GM08714 (cell line): ENCODE data around the gene EGLN2.
"Not testable (repeated sequence)": the region's sequence is repeated elsewhere in the genome, so short reads cannot be mapped to it uniquely, and the experiment has no call there.

Experiments
- H3K4me3 ChIP-seq: fragments of 200-500 bp; sonication (Bioruptor generic); 2 replicates; pipeline ENCODE4 v1.5.1; 2014; ENCODE audit warnings: mild to moderate bottlenecking, low read length, inconsistent platforms
- ZNF274 ChIP-seq: IDR thresholded peaks from 2 replicates; pipeline ENCODE4 v1.6.1; 2012; ENCODE audit warnings: mild to moderate bottlenecking, low read depth, low read length

Gene EGLN2

GRCh38 chr19:40811478-40812341 is 12.7 kb downstream of the EGLN2 start:
- no peak overlapping the region; the same call in 1 of the 2 replicates for H3K4me3 ChIP-seq
- TF ChIP-seq ZNF274 = no peak

DNA sequence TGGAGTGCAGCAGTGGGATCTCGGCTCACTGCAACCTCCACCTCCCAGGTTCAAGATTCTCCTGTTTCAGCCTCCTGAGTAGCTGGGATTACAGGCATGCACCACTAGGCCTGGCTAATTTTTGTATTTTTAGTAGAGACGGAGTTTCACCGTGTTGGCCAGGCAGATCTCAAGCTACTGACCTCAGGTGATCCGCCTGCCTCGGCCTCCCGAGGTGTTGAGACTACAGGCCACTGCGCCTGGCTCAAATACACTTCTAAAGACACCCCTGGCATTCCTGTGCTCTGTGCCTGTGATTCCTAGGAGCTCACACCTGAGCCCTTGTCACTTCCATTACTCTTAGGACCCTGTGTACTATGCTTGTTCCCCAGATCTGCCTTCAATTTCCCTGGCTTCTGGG is 13.6 kb downstream of the EGLN2 start:
- not testable (repeated sequence) for H3K4me3 ChIP-seq

GRCh38 chr19:40813182-40813581 is 14.2 kb downstream of the EGLN2 start:
- no peak overlapping the region for H3K4me3 ChIP-seq
- TF ChIP-seq ZNF274 = no peak

- H3K4me3 ChIP-seq = no peak overlapping the region
- TF ChIP-seq ZNF274 = no peak
These were observed 16.2 kb downstream of the EGLN2 start for GRCh38 chr19:40815223-40815622.

GRCh38 chr19:40818480-40819399 is 19.7 kb downstream of the EGLN2 start:
- not testable (repeated sequence) for H3K4me3 ChIP-seq

DNA sequence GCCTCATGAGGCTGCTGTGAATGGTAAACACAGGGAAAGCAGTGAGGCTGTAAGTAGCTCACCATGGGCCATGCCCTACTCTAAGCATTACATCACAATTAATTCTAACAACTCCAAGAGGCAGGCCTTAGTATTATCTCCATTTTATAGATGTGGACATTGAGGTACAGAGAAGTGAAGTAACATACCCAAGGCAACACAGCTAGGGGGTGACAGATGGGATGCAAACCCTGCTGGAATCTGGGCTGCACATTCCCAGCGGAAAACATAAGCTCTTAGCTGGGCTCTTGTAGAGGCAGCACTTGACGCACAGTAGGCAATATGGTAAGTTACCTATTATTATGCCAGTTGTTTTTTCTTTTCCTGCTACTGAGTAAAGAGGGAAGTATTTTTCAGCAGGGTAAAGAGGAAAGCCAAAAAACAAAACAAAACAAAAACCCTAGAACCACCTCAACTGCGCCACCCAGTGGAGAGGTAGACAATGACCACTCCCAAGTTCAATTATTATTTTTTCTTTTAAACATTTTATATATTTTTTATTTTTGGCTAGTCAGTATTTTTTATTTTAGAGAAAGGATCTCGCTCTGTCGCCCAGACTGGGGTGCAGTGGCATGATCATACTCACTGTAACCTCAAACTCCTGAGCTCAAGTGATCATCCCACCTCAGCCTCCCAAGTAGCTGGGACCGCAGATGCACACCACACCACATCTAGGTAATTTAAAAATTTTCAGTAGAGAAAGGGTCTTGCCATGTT is 20.7 kb downstream of the EGLN2 start:
- not testable (repeated sequence) for H3K4me3 ChIP-seq

DNA sequence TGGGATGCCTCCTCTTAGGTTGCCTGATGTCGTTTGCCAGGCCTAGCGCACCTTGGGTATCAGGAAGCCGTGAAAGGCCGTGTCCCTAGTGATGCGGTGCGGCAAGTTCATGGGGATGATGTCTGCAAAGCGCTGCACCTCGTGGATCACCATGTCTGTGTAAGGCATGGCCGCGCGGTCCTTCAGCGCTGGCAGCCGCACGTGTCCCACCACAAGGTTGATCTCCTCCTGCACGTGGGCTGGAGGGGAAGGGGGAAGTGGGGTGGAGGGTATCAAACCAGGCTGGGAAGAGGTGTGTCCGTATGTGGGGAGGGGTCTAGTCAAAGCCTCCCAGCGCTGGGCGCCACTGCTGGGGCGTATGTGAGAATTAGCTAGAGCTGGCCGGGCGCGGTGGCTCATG is 23.2 kb downstream of the EGLN2 start:
- TF ChIP-seq ZNF274 = no peak
- H3K4me3 ChIP-seq = no peak overlapping the region

DNA sequence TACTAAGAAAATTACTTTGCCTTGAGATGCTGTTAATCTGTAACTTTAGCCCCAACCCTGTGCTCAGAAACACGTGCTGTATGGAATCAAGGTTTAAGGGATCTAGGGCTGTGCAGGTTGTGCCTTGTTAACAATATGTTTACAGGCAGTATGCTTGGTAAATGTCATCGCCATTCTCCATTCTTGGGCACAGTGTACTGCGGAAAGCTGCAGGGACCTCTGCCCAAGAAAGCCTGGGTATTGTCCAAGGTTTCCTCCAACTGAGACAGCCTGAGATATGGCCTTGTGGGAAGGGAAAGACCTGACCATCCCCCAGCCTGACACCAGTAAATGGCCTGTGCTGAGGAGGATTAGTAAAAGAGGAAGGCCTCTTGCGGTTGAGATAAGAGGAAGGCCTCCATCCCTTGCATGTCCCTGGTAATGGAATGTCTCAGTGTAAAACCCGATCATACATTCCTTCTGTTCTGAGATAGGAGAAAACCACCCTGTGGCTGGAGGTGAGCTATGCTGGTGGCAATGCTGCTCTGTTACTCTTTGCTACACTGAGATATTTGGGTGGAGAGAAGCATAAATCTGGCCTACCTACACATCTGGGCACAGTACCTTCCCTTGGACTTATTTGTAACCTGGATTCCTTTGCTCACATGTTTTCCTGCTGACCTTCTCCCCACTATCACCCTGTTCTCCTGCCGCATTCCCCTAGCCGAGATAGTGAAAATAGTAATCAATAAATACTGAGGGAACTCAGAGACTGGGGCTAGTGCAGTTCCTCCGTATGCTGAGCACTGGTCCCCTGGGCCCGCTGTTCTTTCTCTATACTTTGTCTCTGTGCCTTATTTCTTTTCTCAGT is 23.9 kb downstream of the EGLN2 start:
- H3K4me3 ChIP-seq = not testable (repeated sequence)

DNA sequence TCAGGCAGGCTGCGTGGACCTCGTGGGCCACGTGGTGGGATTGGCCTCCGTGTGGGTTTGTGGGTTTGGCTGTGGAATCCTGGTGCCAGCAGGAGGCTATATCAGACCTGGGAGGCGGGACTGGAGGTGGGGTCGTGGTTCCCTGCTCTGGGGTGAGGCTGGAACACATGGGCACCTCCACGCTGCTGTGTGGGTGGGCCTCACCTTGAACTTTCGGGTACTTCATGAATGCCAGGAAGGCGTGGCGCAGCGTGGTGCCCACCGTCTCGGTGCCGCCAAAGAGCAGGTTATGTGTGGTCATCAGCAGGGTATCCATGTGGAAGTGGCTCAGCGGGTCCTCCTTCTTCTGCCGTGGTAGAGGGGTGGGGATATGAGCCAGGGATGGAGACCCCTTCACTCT is 25.9 kb downstream of the EGLN2 start:
- not testable (repeated sequence) for H3K4me3 ChIP-seq

DNA sequence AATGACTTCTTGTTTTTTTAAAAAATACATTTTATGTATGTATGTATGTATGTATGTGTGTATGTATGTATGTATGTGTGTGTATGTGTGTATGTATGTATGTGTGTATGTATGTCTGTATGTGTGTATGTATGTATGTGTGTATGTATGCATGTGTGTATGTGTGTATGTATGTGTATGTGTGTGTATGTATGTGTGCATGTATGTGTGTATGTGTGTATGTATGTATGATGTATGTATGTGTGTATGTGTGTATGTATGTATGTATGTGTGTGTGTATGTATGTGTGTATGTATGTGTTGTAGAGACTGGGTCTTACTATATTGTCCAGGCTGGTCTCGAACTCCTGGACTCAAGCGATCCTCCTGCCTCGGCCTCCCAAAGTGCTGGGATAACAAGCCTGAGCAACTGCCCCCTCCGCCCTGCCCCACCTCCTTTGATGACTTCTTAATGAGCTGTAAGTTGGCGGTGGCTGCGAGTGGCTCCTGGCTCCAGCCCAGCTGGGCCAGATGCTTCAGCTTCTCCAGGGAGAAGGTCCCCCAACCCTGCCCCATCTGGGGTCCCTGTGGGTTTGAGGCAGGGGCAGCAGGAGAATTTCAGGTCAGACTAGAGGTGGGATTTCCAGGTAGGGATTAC is 26.6 kb downstream of the EGLN2 start:
- not testable (repeated sequence) for H3K4me3 ChIP-seq

GRCh38 chr19:40826312-40826698 is 27.3 kb downstream of the EGLN2 start:
- H3K4me3 ChIP-seq = not testable (repeated sequence)

GRCh38 chr19:40826699-40827385 is 27.9 kb downstream of the EGLN2 start:
- H3K4me3 ChIP-seq = not testable (repeated sequence)
